GM18508 (cell line): ENCODE results near the gene C6orf52.

Source experiments
- ATAC-seq: cut with Tn5 transposase; IDR thresholded peaks from one replicate; pipeline ENCODE4 v1.9.1; 2021; ENCODE audit warnings: moderate number of reproducible peaks; ENCODE audit not compliant: insufficient read depth, unreplicated experiment

C6orf52 gene

DNA sequence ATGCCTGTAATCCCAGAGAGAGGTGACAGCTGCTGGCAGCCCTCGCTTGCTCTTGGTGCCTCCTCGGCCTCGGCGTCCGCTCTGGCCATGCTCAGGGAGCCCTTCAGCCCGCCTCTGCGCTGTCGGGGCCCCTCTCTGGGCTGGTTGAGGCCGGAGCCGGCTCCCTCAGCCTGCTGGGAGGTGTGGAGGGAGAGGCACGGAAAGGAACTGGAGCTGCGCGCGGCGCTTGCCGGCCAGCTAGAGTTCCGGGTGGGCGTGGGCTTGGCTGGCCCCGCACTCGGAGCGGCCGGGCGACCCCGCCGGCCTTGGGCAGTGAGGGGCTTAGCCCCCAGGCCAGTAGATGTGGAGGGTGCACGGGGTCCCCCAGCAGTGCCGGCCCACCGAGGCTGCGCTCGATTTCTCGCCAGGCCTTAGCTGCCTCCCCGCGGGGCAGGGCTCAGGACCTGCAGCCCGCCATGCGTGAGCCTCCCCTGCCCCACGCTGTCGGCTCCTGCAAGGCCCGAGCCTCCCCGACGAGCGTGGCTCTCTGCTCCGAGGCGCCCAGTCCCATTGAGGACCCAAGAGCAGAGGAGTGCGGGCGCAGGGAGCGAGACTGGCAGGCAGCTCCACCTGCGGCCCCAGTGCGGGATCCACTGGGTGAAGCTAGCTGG lies 34.6 kb downstream of the C6orf52 start:
- no peak for ATAC-seq

GRCh38 chr6:10658910-10659698 lies 35.3 kb downstream of the C6orf52 start:
- ATAC-seq: no peak

DNA sequence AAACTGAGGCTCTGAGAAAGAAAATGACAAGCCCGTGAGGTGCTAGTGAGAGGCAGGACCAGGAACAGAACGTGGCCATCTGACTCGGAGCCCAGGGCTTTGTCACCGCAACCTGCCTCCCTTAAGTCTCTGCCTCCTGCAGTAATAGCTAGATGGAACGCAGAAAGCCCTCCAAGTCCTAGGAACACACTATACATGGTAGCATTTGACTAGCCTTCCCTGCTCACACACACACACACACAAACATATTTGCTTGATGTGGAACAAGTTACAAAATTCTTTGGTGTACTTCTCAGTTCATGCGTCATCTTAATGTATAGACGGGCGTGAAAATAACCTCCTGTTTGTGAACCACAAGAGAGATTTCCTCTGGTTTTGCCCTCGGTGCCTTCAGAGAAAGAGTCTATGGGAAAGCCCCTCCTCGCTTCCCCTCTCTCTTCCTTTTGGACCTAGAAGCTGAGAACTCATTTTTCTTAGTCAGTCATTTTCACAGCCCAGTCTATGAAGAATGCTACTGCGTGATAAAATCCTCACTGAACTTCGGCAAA lies 38.8 kb downstream of the C6orf52 start:
- ATAC-seq: no peak

- no peak for ATAC-seq
Observed at GRCh38 chr6:10644225-10644624, 50.2 kb downstream of the C6orf52 start.

- peak; percentile 76 for ATAC-seq
Observed at GRCh38 chr6:10643201-10643651, 51.2 kb downstream of the C6orf52 start.

- ATAC-seq: no peak
Observed at GRCh38 chr6:10641528-10641927, 52.9 kb downstream of the C6orf52 start.

- ATAC-seq: no peak
Observed at GRCh38 chr6:10640412-10640811, 54.0 kb downstream of the C6orf52 start.

- peak; percentile 99 for ATAC-seq
Observed at GRCh38 chr6:10633216-10633615, 61.2 kb downstream of the C6orf52 start.

- ATAC-seq: no peak
Observed at GRCh38 chr6:10630178-10630577, 64.2 kb downstream of the C6orf52 start.

DNA sequence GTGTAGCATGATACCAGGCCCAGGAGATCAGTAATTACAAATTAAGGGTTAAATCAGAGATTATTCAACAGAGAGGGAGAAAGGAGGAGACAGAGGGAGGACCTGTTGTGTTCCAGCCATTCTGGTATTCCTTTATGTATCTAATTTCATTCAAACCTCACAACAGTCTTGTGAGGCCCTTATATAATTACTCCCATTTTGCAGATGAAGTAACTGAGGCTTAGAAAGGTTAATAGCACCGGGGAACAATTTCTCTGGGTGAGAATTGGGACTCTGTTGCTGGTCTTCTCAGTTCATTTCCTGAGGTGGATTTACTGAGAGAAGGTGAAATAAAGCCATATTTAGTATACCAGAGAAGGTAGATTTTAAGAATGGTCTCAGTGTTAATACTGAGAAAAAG lies 66.6 kb downstream of the C6orf52 start:
- ATAC-seq: no peak

GRCh38 chr6:10626154-10626741 lies 68.2 kb downstream of the C6orf52 start:
- no peak for ATAC-seq

GRCh38 chr6:10624836-10625235 lies 69.6 kb downstream of the C6orf52 start:
- ATAC-seq: no peak

GRCh38 chr6:10621847-10622246 lies 72.6 kb downstream of the C6orf52 start:
- no peak for ATAC-seq
